OCI-LY1 (cell line): ENCODE measurements around the gene SHROOM4.

Experiments
- EZH2 ChIP-seq: fragments of 200-600 bp; sonication (generic), shearing (Covaris generic); IDR thresholded peaks from 2 replicates; pipeline ENCODE4 v1.8.0; 2017; ENCODE audit warnings: borderline replicate concordance, mixed run types, mild to moderate bottlenecking, antibody characterized with exemption, low read length, moderate library complexity, mixed read lengths
- TF ChIP-seq, protein P1 (sequence below): fragments of 200-600 bp; sonication (generic), shearing (Covaris generic); IDR thresholded peaks from 2 replicates; pipeline ENCODE4 v1.5.1; 2017; ENCODE audit warnings: mild to moderate bottlenecking, antibody characterized with exemption, low read length, moderate library complexity, mixed read lengths

DNA sequence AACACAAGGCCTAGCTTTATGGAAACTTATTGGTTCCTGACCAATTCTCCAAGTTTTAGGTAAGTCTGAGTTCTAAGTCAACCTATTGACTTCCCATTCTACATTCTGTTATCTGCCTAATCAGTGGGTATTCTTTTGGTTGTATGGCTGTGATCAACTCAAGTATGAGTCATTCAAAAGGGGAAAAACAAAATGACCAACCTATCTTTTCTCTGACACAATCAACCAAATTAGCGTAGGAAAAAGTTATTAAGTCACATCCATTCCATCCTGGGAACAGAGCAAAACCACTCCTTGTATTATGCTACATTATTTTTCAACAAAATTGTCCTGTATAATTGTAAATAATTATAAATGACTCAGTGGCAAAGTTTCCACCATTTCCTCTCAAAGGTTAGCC is 136.2 kb downstream of the SHROOM4 start:
- TF ChIP-seq, protein P1, sequence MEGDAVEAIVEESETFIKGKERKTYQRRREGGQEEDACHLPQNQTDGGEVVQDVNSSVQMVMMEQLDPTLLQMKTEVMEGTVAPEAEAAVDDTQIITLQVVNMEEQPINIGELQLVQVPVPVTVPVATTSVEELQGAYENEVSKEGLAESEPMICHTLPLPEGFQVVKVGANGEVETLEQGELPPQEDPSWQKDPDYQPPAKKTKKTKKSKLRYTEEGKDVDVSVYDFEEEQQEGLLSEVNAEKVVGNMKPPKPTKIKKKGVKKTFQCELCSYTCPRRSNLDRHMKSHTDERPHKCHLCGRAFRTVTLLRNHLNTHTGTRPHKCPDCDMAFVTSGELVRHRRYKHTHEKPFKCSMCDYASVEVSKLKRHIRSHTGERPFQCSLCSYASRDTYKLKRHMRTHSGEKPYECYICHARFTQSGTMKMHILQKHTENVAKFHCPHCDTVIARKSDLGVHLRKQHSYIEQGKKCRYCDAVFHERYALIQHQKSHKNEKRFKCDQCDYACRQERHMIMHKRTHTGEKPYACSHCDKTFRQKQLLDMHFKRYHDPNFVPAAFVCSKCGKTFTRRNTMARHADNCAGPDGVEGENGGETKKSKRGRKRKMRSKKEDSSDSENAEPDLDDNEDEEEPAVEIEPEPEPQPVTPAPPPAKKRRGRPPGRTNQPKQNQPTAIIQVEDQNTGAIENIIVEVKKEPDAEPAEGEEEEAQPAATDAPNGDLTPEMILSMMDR = no peak
- TF ChIP-seq EZH2 = no peak
